NB4 (cell line): ENCODE results near the gene ARHGAP33.

Experiments used
- DNase-seq: peaks from one replicate; pipeline ENCODE4 v3.0.0; 2010; ENCODE audit warnings: low read depth
- H3K4me3 ChIP-seq: one replicate; pipeline ENCODE4 v1.5.1; 2011; ENCODE audit warnings: mild to moderate bottlenecking, low read depth, low read length, moderate library complexity
- MYC ChIP-seq: IDR thresholded peaks from 2 replicates; pipeline ENCODE4 v1.6.1; 2011; ENCODE audit warnings: low read depth, low read length
- POLR2A ChIP-seq: IDR thresholded peaks from 2 replicates; pipeline ENCODE4 v1.6.1; 2011; ENCODE audit warnings: mild to moderate bottlenecking; ENCODE audit not compliant: insufficient read length; ENCODE audit errors: extremely low read depth
- TF ChIP-seq, protein P1 (sequence below): IDR thresholded peaks from one replicate; pipeline ENCODE4 v1.5.1; 2012; ENCODE audit warnings: low read depth, low read length
- TF ChIP-seq, protein P2 (sequence below): IDR thresholded peaks from 2 replicates; pipeline ENCODE4 v1.6.1; 2011; ENCODE audit warnings: low read depth, low read length

The ARHGAP33 gene

DNA sequence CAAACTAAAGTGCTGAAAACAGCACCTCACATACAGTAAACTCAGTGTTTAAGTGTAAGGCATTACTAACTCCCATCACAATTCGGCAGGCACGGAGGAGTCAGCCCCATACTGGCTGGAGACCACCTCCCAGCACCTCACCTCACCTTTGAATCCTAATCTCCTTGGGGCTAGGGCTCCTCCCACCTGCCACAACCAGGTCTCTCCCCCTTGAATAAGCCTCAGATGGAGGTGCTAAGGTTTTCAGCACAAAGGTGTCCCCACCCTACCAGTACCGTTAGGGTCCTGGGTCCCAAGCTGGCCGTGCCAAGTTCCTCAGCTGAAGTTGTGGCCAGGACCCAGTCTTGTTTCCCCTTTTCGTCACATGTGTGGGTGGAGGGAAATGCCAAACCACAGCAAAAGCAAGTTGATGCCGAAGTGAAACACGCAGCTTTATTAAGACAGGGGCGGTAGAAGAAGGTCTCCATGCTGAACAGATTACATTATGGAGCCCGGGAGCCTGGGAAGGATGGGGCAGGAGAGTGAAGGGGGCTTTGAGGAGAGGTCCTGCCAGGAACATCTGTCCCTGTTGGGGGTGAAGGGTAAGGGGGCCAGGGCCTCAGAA is 33.1 kb upstream of the ARHGAP33 start, which contains the start of gene IGFLR1:
Gene IGFLR1 (minus strand): TSS at position 332 of the 604 bp plus-strand sequence. CDS start 1,272 bp downstream, outside the sequence.
- peak within 1 kb of the TSS; percentile 35 for H3K4me3 ChIP-seq
- TF ChIP-seq, protein P1, sequence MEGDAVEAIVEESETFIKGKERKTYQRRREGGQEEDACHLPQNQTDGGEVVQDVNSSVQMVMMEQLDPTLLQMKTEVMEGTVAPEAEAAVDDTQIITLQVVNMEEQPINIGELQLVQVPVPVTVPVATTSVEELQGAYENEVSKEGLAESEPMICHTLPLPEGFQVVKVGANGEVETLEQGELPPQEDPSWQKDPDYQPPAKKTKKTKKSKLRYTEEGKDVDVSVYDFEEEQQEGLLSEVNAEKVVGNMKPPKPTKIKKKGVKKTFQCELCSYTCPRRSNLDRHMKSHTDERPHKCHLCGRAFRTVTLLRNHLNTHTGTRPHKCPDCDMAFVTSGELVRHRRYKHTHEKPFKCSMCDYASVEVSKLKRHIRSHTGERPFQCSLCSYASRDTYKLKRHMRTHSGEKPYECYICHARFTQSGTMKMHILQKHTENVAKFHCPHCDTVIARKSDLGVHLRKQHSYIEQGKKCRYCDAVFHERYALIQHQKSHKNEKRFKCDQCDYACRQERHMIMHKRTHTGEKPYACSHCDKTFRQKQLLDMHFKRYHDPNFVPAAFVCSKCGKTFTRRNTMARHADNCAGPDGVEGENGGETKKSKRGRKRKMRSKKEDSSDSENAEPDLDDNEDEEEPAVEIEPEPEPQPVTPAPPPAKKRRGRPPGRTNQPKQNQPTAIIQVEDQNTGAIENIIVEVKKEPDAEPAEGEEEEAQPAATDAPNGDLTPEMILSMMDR = no peak
- TF ChIP-seq, protein P2, sequence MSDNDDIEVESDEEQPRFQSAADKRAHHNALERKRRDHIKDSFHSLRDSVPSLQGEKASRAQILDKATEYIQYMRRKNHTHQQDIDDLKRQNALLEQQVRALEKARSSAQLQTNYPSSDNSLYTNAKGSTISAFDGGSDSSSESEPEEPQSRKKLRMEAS = peak; percentile 84
- no peak for TF ChIP-seq POLR2A
- peak; percentile 52; the same call in 1 of the 2 replicates for TF ChIP-seq MYC
- peak; percentile 81 for DNase-seq

DNA sequence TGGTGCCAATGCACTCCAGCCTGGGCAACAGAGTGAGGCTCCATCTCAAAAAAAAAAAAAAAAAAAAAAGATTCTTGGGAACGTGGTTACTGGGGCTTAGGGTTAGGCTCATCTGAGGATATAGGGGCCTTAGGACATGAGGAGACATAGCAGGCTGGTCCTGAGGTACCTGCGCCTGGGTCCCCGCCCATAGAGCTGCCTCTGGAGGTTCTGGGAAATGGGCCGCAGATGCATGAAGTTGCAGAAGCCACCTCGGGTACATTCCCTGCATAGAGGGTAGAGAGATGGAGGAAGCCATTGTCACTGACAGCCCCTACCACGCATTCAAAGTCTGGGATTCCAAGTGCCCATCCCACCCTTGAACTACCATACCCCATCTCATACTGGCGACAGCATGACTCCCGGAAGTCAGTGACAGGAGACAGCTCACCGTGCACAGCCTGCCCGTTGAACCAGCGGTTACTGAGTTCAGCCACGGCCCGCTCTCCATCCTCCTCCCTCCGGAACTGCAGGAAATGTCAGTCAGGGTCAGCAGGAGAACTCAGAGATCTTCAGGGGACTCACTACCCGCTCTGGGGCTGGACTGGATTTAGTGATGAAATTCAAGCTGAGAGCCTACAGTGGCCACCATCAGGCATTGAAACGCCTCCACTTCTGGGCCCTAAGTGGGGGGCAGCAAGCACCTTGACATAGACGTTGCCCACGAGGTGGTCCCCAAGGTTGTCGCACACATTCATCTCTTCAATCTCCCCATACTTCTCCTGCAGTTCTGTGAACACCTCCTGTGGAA is 31.5 kb upstream of the ARHGAP33 start:
- no peak overlapping the region for H3K4me3 ChIP-seq
- no peak for TF ChIP-seq MYC
- no peak for TF ChIP-seq POLR2A
- TF ChIP-seq, protein P1 = no peak
- TF ChIP-seq, protein P2 = no peak
- DNase-seq = no peak

GRCh38 chr19:35744430-35745327 is 30.7 kb upstream of the ARHGAP33 start:
- peak; percentile 91 for DNase-seq
- H3K4me3 ChIP-seq = peak overlapping the region; percentile 66
- TF ChIP-seq MYC (no peak), POLR2A (peak; percentile 42)

DNA sequence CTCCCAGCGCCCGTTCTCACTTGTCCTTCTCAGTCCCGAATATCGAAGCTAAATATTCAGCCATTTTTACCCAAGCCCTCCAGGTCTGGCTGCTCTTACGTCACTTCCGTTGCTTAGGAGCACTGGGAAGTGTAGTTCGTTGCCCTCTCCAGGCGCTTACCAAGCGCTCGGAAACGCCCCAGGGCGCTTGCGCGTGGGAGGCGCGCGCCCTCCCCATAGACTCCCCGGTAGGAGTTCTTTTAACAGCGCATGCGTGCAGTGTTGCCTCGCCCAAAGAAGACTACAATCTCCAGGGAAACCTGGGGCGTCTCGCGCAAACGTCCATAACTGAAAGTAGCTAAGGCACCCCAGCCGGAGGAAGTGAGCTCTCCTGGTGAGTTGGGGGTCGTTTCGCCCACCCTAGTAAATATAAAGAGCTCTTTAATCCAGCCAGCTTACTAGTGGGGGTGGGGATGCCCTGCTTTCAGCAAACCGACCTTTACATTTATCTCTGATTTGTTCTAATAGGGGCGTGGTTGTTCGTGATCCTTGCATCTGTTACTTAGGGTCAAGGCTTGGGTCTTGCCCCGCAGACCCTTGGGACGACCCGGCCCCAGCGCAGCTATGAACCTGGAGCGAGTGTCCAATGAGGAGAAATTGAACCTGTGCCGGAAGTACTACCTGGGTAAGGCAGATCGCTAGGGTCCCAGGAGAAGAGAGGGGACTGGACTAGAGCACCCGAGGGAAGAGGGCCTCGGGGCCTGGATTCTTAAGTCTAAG is 29.9 kb upstream of the ARHGAP33 start, which contains the start of the genes PSENEN and U2AF1L4:
Gene PSENEN (plus strand): TSS at position 324 of the 759 bp plus-strand sequence. CDS start 280 bp downstream, at position 604.
Gene U2AF1L4 (minus strand): TSS at position 91 of the 759 bp plus-strand sequence. CDS start 27 bp downstream, at position 64.
- peak within 1 kb of the TSS; percentile 86 for H3K4me3 ChIP-seq
- TF ChIP-seq MYC (peak; percentile 31; the same call in 1 of the 2 replicates), POLR2A (no peak)
- TF ChIP-seq, protein P2 = no peak; the same call in 1 of the 2 replicates
- peak; percentile 96 for DNase-seq

DNA sequence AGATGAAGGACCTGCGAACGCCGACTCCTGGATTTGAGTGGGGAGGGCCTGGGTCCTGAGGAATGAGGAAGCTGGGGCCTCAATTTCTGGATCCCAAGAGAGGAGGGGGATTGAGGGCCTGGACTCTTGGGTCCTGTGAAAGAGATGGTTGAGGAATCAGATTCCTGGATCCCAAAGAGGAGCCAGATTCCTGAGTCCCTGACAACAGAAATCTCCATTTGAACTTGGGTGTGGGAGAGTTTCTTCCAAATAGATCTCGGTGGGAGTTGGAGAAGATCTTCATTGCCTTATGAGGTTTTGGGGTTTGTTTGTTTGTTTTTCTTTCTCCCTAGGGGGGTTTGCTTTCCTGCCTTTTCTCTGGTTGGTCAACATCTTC is 29.3 kb upstream of the ARHGAP33 start:
- DNase-seq = no peak
- TF ChIP-seq, protein P2 = no peak
- TF ChIP-seq, protein P1 = no peak
- TF ChIP-seq POLR2A (no peak), MYC (no peak)

DNA sequence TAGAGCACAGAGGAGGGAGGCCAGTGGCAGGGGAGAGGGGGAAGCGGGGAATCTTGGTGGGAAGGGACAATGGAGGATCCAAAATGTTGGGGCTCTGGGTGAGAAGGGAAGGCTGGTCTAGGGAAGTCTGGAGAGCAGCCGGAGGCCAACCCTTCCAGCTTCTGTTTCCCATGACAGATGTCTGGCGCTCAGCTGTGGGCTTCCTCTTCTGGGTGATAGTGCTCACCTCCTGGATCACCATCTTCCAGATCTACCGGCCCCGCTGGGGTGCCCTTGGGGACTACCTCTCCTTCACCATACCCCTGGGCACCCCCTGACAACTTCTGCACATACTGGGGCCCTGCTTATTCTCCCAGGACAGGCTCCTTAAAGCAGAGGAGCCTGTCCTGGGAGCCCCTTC is 28.8 kb upstream of the ARHGAP33 start:
- peak overlapping the region; percentile 86 for H3K4me3 ChIP-seq
- DNase-seq = no peak
- TF ChIP-seq, protein P1 = no peak
- TF ChIP-seq MYC = no peak
- TF ChIP-seq, protein P2 = no peak
- TF ChIP-seq POLR2A = no peak

More for the DNA sequence above, 29.3 kb upstream of the ARHGAP33 start:
- peak overlapping the region; percentile 86 for H3K4me3 ChIP-seq
